IMR-90 (cell line): ENCODE results near the gene PRKD1. TPM values are rescaled to one million over a fixed set of nuclear protein-coding genes. Genes with fewer than 3 reads are reported as not detected.

Source experiments
- ATAC-seq: fragments of 200-7000 bp; cut with Tn5 transposase; 2 replicates; pipeline ENCODE4 v1.9.1; 2020; ENCODE audit warnings: low read depth, mild to moderate bottlenecking, moderate library complexity
- BruUV-seq: library from RNA; stranded (reverse); fragments of 400-500 nt; replicated peaks from 2 replicates; lab custom pipeline; 2021; lab: Mats Ljungman, UMichigan
- CTCF ChIA-PET: fragments of 300-600 bp; formaldehyde crosslinking; extraction: SDS; loops from one replicate; lab custom pipeline; 2021; ENCODE audit warnings: antibody characterized with exemption; lab: Yijun Ruan, JAX
- POLR2A ChIA-PET: fragments of 300-600 bp; sonication (Branson Sonifier 250); formaldehyde crosslinking; loops from one replicate; lab custom pipeline; 2022; ENCODE audit warnings: antibody characterized with exemption; ENCODE audit not compliant: unreplicated experiment; lab: Charles Lee
- DNase-seq: peaks from one replicate; pipeline ENCODE4 v3.0.0; 2013
- H2AFZ ChIP-seq: replicated peaks from 2 replicates; pipeline ENCODE3; 2013; ENCODE audit warnings: low read length, mild to moderate bottlenecking; ENCODE audit not compliant: poor library complexity
- H2AK5ac ChIP-seq: 2 replicates; pipeline ENCODE4 v1.6.1; 2013; ENCODE audit warnings: low read depth, low read length, inconsistent platforms
- H2AK9ac ChIP-seq: replicated peaks from 2 replicates; pipeline ENCODE3; 2013; ENCODE audit warnings: mild to moderate bottlenecking, low read depth, low read length, moderate library complexity; ENCODE audit not compliant: poor library complexity
- H2BK120ac ChIP-seq: 2 replicates; pipeline ENCODE4 v1.6.1; 2013; ENCODE audit warnings: low read depth, low read length, inconsistent platforms
- H2BK15ac ChIP-seq: 3 replicates; pipeline ENCODE4 v1.6.1; 2013; ENCODE audit warnings: low read depth, low read length, inconsistent platforms
- H2BK20ac ChIP-seq: 2 replicates; pipeline ENCODE4 v1.6.1; 2013; ENCODE audit warnings: low read depth, mild to moderate bottlenecking, inconsistent platforms, low read length, moderate library complexity
- H2BK5ac ChIP-seq: 2 replicates; pipeline ENCODE4 v1.6.1; 2013; ENCODE audit warnings: mild to moderate bottlenecking, low read depth, low read length, inconsistent platforms; ENCODE audit not compliant: poor library complexity, severe bottlenecking
- H3K14ac ChIP-seq: replicated peaks from 2 replicates; pipeline ENCODE4 v1.6.1; 2013; ENCODE audit warnings: low read depth, low read length, inconsistent platforms
- H3K18ac ChIP-seq: 2 replicates; pipeline ENCODE4 v1.6.1; 2013; ENCODE audit warnings: low read depth, low read length, control low read depth
- H3K23ac ChIP-seq: 2 replicates; pipeline ENCODE4 v1.6.1; 2013; ENCODE audit warnings: low read depth, low read length, inconsistent platforms
- H3K27ac ChIP-seq: 2 replicates; pipeline ENCODE4 v1.5.1; 2013; ENCODE audit warnings: mild to moderate bottlenecking, control low read depth, low read length; ENCODE audit not compliant: insufficient read depth
- H3K27me3 ChIP-seq: 2 replicates; pipeline ENCODE4 v1.6.1; 2013; ENCODE audit warnings: low read length; ENCODE audit not compliant: control insufficient read depth, insufficient read depth
- H3K36me3 ChIP-seq: 2 replicates; pipeline ENCODE4 v1.6.1; 2013; ENCODE audit warnings: low read length, mixed read lengths; ENCODE audit not compliant: control insufficient read depth, insufficient read depth
- H3K4ac ChIP-seq: 2 replicates; pipeline ENCODE4 v1.6.1; 2013; ENCODE audit warnings: low read depth, low read length, inconsistent platforms
- H3K4me1 ChIP-seq: 2 replicates; pipeline ENCODE4 v1.6.1; 2013; ENCODE audit warnings: low read length, mixed read lengths; ENCODE audit not compliant: control insufficient read depth, insufficient read depth
- H3K4me2 ChIP-seq: 2 replicates; pipeline ENCODE4 v1.6.1; 2013; ENCODE audit warnings: low read depth, mild to moderate bottlenecking, control low read depth, low read length, moderate library complexity
- H3K4me3 ChIP-seq: 2 replicates; pipeline ENCODE4 v1.5.1; 2013; ENCODE audit warnings: low read depth, mild to moderate bottlenecking, control low read depth, low read length, moderate library complexity; ENCODE audit not compliant: insufficient read depth
- H3K56ac ChIP-seq: 2 replicates; pipeline ENCODE4 v1.6.1; 2013; ENCODE audit warnings: low read length, inconsistent platforms; ENCODE audit not compliant: insufficient read depth; ENCODE audit errors: extremely low read depth
- H3K79me1 ChIP-seq, 2 experiments: 2 replicates each; pipeline ENCODE4 v1.6.1; 2013; ENCODE audit warnings: low read length in 2 of 2, inconsistent platforms in 1 of 2, low read depth in 1 of 2
- H3K9ac ChIP-seq: 2 replicates; pipeline ENCODE4 v1.6.1; 2013; ENCODE audit warnings: low read depth, low read length, control low read depth
- H3K9me1 ChIP-seq: 2 replicates; pipeline ENCODE4 v1.6.1; 2013; ENCODE audit warnings: low read length, inconsistent platforms; ENCODE audit not compliant: insufficient read depth
- H3K9me3 ChIP-seq: 2 replicates; pipeline ENCODE4 v1.6.1; 2013; ENCODE audit warnings: low read length; ENCODE audit not compliant: control insufficient read depth, insufficient read depth
- H4K20me1 ChIP-seq: 2 replicates; pipeline ENCODE4 v1.6.1; 2013; ENCODE audit warnings: low read length, inconsistent platforms; ENCODE audit not compliant: insufficient read depth
- H4K5ac ChIP-seq: 2 replicates; pipeline ENCODE4 v1.6.1; 2013; ENCODE audit warnings: mild to moderate bottlenecking, low read depth, low read length, control low read depth
- H4K8ac ChIP-seq, 2 experiments: 2 replicates each; pipeline ENCODE4 v1.6.1; 2013; ENCODE audit warnings: low read depth in 2 of 2, low read length in 2 of 2, control low read depth in 1 of 2, inconsistent platforms in 1 of 2
- H4K91ac ChIP-seq: 2 replicates; pipeline ENCODE4 v1.6.1; 2013; ENCODE audit warnings: low read depth, low read length, inconsistent platforms; ENCODE audit not compliant: insufficient read depth
- CEBPB ChIP-seq: IDR thresholded peaks from 2 replicates; pipeline ENCODE4 v1.6.1; 2012; ENCODE audit warnings: low read depth, low read length, improper control_type of control experiment
- RCOR1 ChIP-seq: IDR thresholded peaks from 2 replicates; pipeline ENCODE4 v1.6.1; 2012; ENCODE audit warnings: mild to moderate bottlenecking, low read length, improper control_type of control experiment; ENCODE audit not compliant: insufficient replicate concordance
- SMC3 ChIP-seq: fragments of 150-350 bp; IDR thresholded peaks from 2 replicates; pipeline ENCODE4 v1.6.1; 2016; ENCODE audit warnings: low read depth, mild to moderate bottlenecking, antibody characterized with exemption, low read length, moderate library complexity
- WGBS, 2 experiments: methylation state at CpG; one replicate each; pipeline versions ENCODE4 v1.1.5 to v1.1.7; 2013; ENCODE audit warnings: missing lambda C conversion rate in 2 of 2; ENCODE audit not compliant: insufficient read length in 1 of 2; ENCODE audit errors: extremely low coverage in 2 of 2; 5-methylcytosine and 5-hydroxymethylcytosine counted together
- dilution Hi-C: fragments of 300-500 bp; cut with HindIII; formaldehyde crosslinking; loops from one replicate; pipeline ENCODE4 v1.14.3; 2018; ENCODE audit warnings: low sequenced_read_pairs; ENCODE audit not compliant: unreplicated experiment
- in situ Hi-C: fragments of 300-500 bp; cut with MboI; formaldehyde crosslinking; loops from 3 replicates; pipeline ENCODE4 v1.14.3; 2019; ENCODE audit warnings: low sequenced_read_pairs, inconsistent platforms, mixed read lengths
- intact Hi-C: fragments of 100-400 bp; cut with micrococcal nuclease; formaldehyde crosslinking; loops from 2 replicates; pipeline ENCODE4 v1.10.0; 2022
- polyA plus RNA-seq, 3 experiments: library from polyadenylated mRNA; depleted of rRNA; stranded (reverse); fragments of >200 nt; gene quantifications; 2 replicates each; pipeline ENCODE4 v1.2.3, GENCODE V29; 2012; ENCODE audit warnings: low replicate concordance in 1 of 3
- total RNA-seq: library from RNA; depleted of rRNA; stranded (reverse); fragments of >200 nt; gene quantifications from 2 replicates; pipeline ENCODE4 v1.2.3, GENCODE V29; 2012

The PRKD1 gene
- total and polyA plus RNA-seq, 2 of the 4 experiments (the other 2 are of a cell fraction) = 12.9 to 14.2 TPM

- Histone ChIP-seq H3K4ac (peak overlapping the region; percentile 91), H3K23ac (peak overlapping the region; percentile 53), H3K4me1 (peaks cover 6% of the 10 kb centered on the region), H3K9me1 (peaks cover 3% of the 10 kb centered on the region; the same call in 1 of the 2 replicates), H3K18ac (peak overlapping the region; percentile 99), H3K27ac (peak overlapping the region; percentile 98; the same call in 1 of the 2 replicates), H3K9ac (no peak overlapping the region), H3K27me3 (no peaks in the 10 kb centered on the region), H2BK120ac (peak overlapping the region; percentile 93), H3K56ac (peak overlapping the region; percentile 45; the same call in 1 of the 2 replicates), H4K5ac (peak overlapping the region; percentile 99), H3K4me2 (peak overlapping the region; percentile 61; the same call in 1 of the 2 replicates), H3K4me3 (no peak overlapping the region), H2BK20ac (peak overlapping the region; percentile 93), H4K91ac (peak overlapping the region; percentile 91), H4K20me1 (no peaks in the 10 kb centered on the region), H2BK15ac (peak overlapping the region; percentile 89), H2AK9ac (no peak overlapping the region), H3K9me3 (no peaks in the 10 kb centered on the region), H2BK5ac (peak overlapping the region; percentile 67), H2AK5ac (0 out of 2 replicates have a peak overlapping the region, but pooled peaks have one; percentile 84), H3K14ac (peak overlapping the region; percentile 74), H4K8ac (peak overlapping the region; percentile 73 to 83; a peak in 3 of 4 replicates), H3K36me3 (no peaks in the 10 kb centered on the region), H3K79me1 (no peaks in the 10 kb centered on the region), H2AFZ (no peak overlapping the region)
- CTCF ChIA-PET = interaction anchor here (0.6 to 1.3 kb wide), 2 partner anchors 350 to 656 kb away, joined by 3 to 5 read pairs; no protein-coding TSS in a partner anchor
- intact Hi-C loops (loop anchor here (10.0 kb wide), 1 partner anchor 166 kb away; no protein-coding TSS in a partner anchor), in situ Hi-C loops (no loop called here), dilution Hi-C loops (no loop called here)
- WGBS, 2 experiments = no CpG with 5 or more reads among the region's 4 CpGs
- ATAC-seq = peak; percentile 95
- BruUV-seq = no TSS peak
- TF ChIP-seq SMC3 (no peak), CEBPB (0 out of 2 replicates have a peak, but pooled peaks have one; percentile 18), RCOR1 (no peak)
- POLR2A ChIA-PET = no interaction called here
- peak; percentile 80 for DNase-seq
These were observed 369.1 kb downstream of the PRKD1 start for GRCh38 chr14:29558516-29558915.
